ENCODE measurements around the gene WDR5B. TPM values are rescaled to one million over a fixed set of nuclear protein-coding genes. Genes with fewer than 3 reads are reported as not detected.

Gene WDR5B
- total RNA-seq, 1 experiment from 2014 or later = 3.4 TPM

DNA sequence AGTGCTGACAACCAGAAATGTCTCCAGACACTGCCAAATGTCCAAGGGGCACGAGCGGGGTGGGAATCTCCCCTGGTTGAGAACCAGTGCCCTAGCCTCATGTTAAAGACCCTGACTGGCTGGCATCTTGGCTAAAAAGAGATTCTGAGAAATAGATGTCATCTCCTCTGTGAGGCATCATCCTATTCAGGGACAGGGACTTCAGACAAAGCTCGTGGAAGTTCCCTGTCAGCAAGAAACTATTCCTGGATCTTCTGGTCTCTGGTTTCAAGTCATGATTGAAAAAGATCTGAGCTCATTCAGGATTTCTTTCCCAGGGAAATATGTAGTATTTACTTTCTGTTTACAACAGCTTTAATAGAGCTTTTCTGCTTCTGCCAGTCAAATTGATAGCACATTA is 10.8 kb downstream of the WDR5B start (continued):
- TF ChIP-seq, protein P1, sequence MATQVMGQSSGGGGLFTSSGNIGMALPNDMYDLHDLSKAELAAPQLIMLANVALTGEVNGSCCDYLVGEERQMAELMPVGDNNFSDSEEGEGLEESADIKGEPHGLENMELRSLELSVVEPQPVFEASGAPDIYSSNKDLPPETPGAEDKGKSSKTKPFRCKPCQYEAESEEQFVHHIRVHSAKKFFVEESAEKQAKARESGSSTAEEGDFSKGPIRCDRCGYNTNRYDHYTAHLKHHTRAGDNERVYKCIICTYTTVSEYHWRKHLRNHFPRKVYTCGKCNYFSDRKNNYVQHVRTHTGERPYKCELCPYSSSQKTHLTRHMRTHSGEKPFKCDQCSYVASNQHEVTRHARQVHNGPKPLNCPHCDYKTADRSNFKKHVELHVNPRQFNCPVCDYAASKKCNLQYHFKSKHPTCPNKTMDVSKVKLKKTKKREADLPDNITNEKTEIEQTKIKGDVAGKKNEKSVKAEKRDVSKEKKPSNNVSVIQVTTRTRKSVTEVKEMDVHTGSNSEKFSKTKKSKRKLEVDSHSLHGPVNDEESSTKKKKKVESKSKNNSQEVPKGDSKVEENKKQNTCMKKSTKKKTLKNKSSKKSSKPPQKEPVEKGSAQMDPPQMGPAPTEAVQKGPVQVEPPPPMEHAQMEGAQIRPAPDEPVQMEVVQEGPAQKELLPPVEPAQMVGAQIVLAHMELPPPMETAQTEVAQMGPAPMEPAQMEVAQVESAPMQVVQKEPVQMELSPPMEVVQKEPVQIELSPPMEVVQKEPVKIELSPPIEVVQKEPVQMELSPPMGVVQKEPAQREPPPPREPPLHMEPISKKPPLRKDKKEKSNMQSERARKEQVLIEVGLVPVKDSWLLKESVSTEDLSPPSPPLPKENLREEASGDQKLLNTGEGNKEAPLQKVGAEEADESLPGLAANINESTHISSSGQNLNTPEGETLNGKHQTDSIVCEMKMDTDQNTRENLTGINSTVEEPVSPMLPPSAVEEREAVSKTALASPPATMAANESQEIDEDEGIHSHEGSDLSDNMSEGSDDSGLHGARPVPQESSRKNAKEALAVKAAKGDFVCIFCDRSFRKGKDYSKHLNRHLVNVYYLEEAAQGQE (IDR thresholded peaks at IDR 0.05; ENCODE audit: low read depth) = no peak

DNA sequence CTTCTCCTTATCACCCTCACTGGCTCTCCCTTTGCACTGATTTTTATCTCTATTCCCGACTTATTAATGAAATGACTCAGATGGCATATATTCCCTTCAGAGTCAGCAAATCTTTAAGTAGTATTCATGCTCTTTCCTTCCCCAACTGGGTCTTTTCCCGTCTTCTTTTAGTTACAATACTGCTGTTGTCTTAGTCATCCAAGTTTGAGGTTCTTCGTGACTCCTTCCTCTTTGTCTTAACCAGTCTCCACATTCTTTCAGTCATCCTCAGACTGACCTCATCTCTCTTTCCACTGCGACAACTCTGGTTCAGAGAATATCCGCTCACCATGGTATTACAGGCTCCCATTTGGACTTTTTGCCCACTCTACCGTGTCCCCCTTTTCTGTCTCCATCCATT is 12.4 kb downstream of the WDR5B start:
- Histone ChIP-seq H3K79me2 (ENCODE audit: insufficient read depth, low read length) (peaks cover 13% of the 10 kb centered on the region; the same call in 1 of the 2 replicates), H3K27me3 (ENCODE audit: insufficient read depth, low read length) (no peaks in the 10 kb centered on the region), H2AFZ (ENCODE audit: low read depth, low read length, poor library complexity, severe bottlenecking) (no peak overlapping the region), H3K4me3 (replicated peaks in 1 of 2; ENCODE audit: low read depth in 1 of 2, low read length in 2 of 2) (no peak overlapping the region), H3K9ac (ENCODE audit: low read length) (no peak overlapping the region), H3K9me3 (ENCODE audit: control insufficient read depth in 1 of 2, insufficient read depth in 1 of 2, low read depth in 1 of 2, low read length in 2 of 2) (no peaks in the 10 kb centered on the region), H3K36me3 (ENCODE audit: control insufficient read depth in 1 of 2, insufficient read depth in 2 of 2, low read length in 2 of 2) (peaks cover 16 to 35% of the 10 kb centered on the region in 2 experiments), H3K4me2 (ENCODE audit: low read length) (no peak overlapping the region), H4K20me1 (ENCODE audit: insufficient read depth) (no peaks in the 10 kb centered on the region; the same call in 1 of the 2 replicates), H3K4me1 (ENCODE audit: control insufficient read depth in 1 of 2, insufficient read depth in 2 of 2, low read length in 2 of 2) (no peaks in the 10 kb centered on the region), H3K9me2 (ENCODE audit: insufficient read depth) (no peaks in the 10 kb centered on the region), H3K27ac (ENCODE audit: low read depth, low read length) (no peak overlapping the region)
- RAD21 ChIA-PET (ENCODE audit: low non-redundant PET in 1 of 2, low total read pairs in 2 of 2, uncharacterized antibody in 2 of 2, unreplicated experiment in 2 of 2) = no interaction called here
- CTCF ChIA-PET = no interaction called here
- no TSS peak for BruUV-seq (replicated peaks)
- intact Hi-C loops (cut with micrococcal nuclease) = no loop called here
- ATAC-seq = no peak
- no peak for DNase-seq (ENCODE audit: low read depth, low spot score)
- TF ChIP-seq RAD21 (IDR thresholded peaks at IDR 0.05; ENCODE audit: low read depth) = no peak
- TF ChIP-seq, protein P2, sequence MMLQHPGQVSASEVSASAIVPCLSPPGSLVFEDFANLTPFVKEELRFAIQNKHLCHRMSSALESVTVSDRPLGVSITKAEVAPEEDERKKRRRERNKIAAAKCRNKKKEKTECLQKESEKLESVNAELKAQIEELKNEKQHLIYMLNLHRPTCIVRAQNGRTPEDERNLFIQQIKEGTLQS (IDR thresholded peaks at IDR 0.05) = no peak
- TF ChIP-seq EGR1 (IDR thresholded peaks at IDR 0.05; ENCODE audit: low read depth) = no peak
- TF ChIP-seq SP1 (IDR thresholded peaks at IDR 0.05; ENCODE audit: low read depth) = no peak
- TF ChIP-seq YY1 (IDR thresholded peaks at IDR 0.05; ENCODE audit: extremely low read depth, insufficient replicate concordance, low read depth, low read length) = no peak
- POLR2A ChIA-PET = no interaction called here
